ENCODE data around the gene SLC35F3.

SLC35F3 gene

GRCh38 chr1:234262754-234263105, 358.3 kb downstream of the SLC35F3 start:
- TF ChIP-seq CTCF (IDR thresholded peaks at IDR 0.05; ENCODE audit: low read depth, low read length), result no peak
- DNase-seq (ENCODE audit: extremely low read depth, low read depth), result no peak

GRCh38 chr1:234264832-234265231, 360.4 kb downstream of the SLC35F3 start:
- TF ChIP-seq CTCF (IDR thresholded peaks at IDR 0.05; ENCODE audit: low read depth, low read length), result no peak
- DNase-seq (ENCODE audit: extremely low read depth, low read depth), result no peak

- TF ChIP-seq CTCF (IDR thresholded peaks at IDR 0.05; ENCODE audit: low read depth, low read length), result no peak
- DNase-seq (ENCODE audit: extremely low read depth, low read depth), result no peak
Observed at GRCh38 chr1:234265321-234265720, 360.8 kb downstream of the SLC35F3 start.

- no peak for TF ChIP-seq CTCF (IDR thresholded peaks at IDR 0.05; ENCODE audit: low read depth, low read length)
- DNase-seq (ENCODE audit: extremely low read depth, low read depth), result no peak
Observed at GRCh38 chr1:234265861-234266260, 361.4 kb downstream of the SLC35F3 start.

- no peak for TF ChIP-seq CTCF (IDR thresholded peaks at IDR 0.05; ENCODE audit: low read depth, low read length)
- no peak for DNase-seq (ENCODE audit: extremely low read depth, low read depth)
Observed at GRCh38 chr1:234270093-234270492, 365.6 kb downstream of the SLC35F3 start.

- DNase-seq (ENCODE audit: extremely low read depth, low read depth), result no peak
- TF ChIP-seq CTCF (IDR thresholded peaks at IDR 0.05; ENCODE audit: low read depth, low read length), result no peak
Observed at GRCh38 chr1:234270581-234271242, 366.2 kb downstream of the SLC35F3 start.

- DNase-seq (ENCODE audit: extremely low read depth, low read depth), result no peak
- no peak for TF ChIP-seq CTCF (IDR thresholded peaks at IDR 0.05; ENCODE audit: low read depth, low read length)
Observed at GRCh38 chr1:234271243-234271606, 366.7 kb downstream of the SLC35F3 start.
